ENCODE results near the gene TSPO2. TPM values are rescaled to one million over a fixed set of nuclear protein-coding genes. Genes with fewer than 3 reads are reported as not detected.

Gene TSPO2
- total and polyA plus RNA-seq, 2 of the 13 experiments (the other 11 are each of a cell fraction or from before 2014, with no cell fraction given) = 0.55 TPM; not detected in 1

DNA sequence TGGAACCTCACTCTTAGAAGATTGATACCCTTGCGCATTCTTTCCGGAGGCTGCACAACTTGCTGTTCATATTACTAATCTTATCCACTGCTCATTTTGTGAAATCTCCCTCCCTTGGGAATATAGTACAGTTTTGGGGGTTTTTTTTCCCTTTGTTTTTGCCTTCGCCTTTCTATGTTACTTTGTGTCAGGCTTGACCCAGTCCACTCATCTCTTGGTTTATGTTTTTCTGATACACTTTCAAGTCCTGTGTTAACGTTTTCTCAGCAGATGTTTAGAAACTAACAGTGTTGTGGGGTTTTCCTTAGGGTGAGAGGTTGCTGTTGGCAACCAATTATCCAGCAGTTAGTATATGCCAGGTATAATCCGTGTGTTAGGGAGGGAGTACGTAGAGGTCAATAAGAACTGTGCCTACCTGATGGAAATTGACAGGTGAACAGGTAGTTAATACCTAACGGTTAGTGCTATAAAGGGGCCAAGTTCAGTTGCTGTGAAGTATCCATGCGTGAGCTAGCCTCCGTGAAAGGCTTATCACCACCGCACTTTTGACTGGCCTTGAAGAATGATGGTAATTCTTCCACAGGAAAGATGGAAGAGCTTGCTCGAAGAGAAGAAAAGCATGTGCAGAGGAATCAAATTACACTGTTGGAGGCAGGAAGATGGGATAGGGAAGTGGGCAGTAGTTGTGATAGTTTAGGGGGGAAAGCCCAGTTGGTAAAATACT, 31.9 kb downstream of the TSPO2 start:
- FAIRE-seq = no peak
- Histone ChIP-seq H3K9ac (ENCODE audit: insufficient read depth, low read depth, low read length) (peak overlapping the region; percentile 99), H3K27ac (ENCODE audit: extremely low read length, insufficient read depth, low read length) (peak overlapping the region; percentile 97), H3K9me3 (ENCODE audit: low read length) (no peaks in the 10 kb centered on the region), H3K4me2 (ENCODE audit: low read depth, low read length) (peak overlapping the region; percentile 93), H3K27me3 (ENCODE audit: control insufficient read depth in 1 of 2, insufficient read depth in 2 of 2, low read length in 2 of 2) (no peaks in the 10 kb centered on the region; a peak in 2 of 5 replicates), H3K4me3 (replicated peaks in 1 of 3; ENCODE audit: insufficient read depth in 1 of 3, low read depth in 2 of 3, low read length in 3 of 3) (peak overlapping the region; percentile 97 to 100 (median 98)), H4K20me1 (ENCODE audit: insufficient read depth, low read length) (peaks cover 17% of the 10 kb centered on the region), H2AFZ (ENCODE audit: low read length) (no peak overlapping the region), H3K79me2 (ENCODE audit: insufficient read depth, low read length) (peaks cover 63% of the 10 kb centered on the region), H3K36me3 (replicated peaks in 1 of 2; ENCODE audit: control insufficient read depth in 1 of 2, insufficient read depth in 2 of 2, low read length in 2 of 2) (peaks cover 4 to 10% of the 10 kb centered on the region in 2 experiments), H3K4me1 (ENCODE audit: insufficient read depth, low read length) (peaks cover 43% of the 10 kb centered on the region)
- intact Hi-C loops (cut with micrococcal nuclease; ENCODE audit: unreplicated experiment) = loop anchor here (2.0 kb wide), 2 partner anchors 115 to 175 kb away; no protein-coding TSS in a partner anchor
- WGBS (ENCODE audit: low lambda C conversion rate) = under 1% methylated on average over 11 of the region's 11 CpGs
- CTCF ChIA-PET (ENCODE audit: low intra/inter-chr PET ratio, low total read pairs) = no interaction called here
- no peak for DNase-seq (ENCODE audit: low spot score)
- POLR2A ChIA-PET = interaction anchor here (1.2 to 1.7 kb wide), 3 partner anchors 10 to 163 kb away, joined by 3 to 7 read pairs (median 7); no protein-coding TSS in a partner anchor
- in situ Hi-C loops (cut with HindIII; ENCODE audit: extremely low pct_ligation_motif_present, low pct_unique_long_range_greater_than_20kb) = loop anchor here (5.0 kb wide), 1 partner anchor 77 kb away; no protein-coding TSS in a partner anchor
- BruUV-seq (replicated peaks) = TSS peak; percentile 64
- ATAC-seq = no peak
- TF ChIP-seq NR2C2 (CRISPR knock-in tag; IDR thresholded peaks at IDR 0.05; ENCODE audit: borderline replicate concordance) = no peak
- 0 out of 2 replicates have a peak, but pooled peaks have one; percentile 29 for TF ChIP-seq ELF1 (CRISPR knock-in tag; IDR thresholded peaks at IDR 0.05)
- TF ChIP-seq ASH2L (IDR thresholded peaks at IDR 0.05; ENCODE audit: insufficient read length, low read depth, low read length) = peak; percentile 28
- 0 out of 2 replicates have a peak, but pooled peaks have one; percentile 18 for TF ChIP-seq ETV5 (CRISPR knock-in tag; IDR thresholded peaks at IDR 0.05; ENCODE audit: borderline replicate concordance)
- 0 out of 2 replicates have a peak, but pooled peaks have one; percentile 9 for TF ChIP-seq ARNTL (CRISPR knock-in tag; IDR thresholded peaks at IDR 0.05)
- 0 out of 4 replicates have a peak, but pooled peaks of 1 of the 2 experiments have one; percentile 0 for TF ChIP-seq KLF16 (CRISPR knock-in tag; IDR thresholded peaks at IDR 0.05)
- TF ChIP-seq, protein P1, sequence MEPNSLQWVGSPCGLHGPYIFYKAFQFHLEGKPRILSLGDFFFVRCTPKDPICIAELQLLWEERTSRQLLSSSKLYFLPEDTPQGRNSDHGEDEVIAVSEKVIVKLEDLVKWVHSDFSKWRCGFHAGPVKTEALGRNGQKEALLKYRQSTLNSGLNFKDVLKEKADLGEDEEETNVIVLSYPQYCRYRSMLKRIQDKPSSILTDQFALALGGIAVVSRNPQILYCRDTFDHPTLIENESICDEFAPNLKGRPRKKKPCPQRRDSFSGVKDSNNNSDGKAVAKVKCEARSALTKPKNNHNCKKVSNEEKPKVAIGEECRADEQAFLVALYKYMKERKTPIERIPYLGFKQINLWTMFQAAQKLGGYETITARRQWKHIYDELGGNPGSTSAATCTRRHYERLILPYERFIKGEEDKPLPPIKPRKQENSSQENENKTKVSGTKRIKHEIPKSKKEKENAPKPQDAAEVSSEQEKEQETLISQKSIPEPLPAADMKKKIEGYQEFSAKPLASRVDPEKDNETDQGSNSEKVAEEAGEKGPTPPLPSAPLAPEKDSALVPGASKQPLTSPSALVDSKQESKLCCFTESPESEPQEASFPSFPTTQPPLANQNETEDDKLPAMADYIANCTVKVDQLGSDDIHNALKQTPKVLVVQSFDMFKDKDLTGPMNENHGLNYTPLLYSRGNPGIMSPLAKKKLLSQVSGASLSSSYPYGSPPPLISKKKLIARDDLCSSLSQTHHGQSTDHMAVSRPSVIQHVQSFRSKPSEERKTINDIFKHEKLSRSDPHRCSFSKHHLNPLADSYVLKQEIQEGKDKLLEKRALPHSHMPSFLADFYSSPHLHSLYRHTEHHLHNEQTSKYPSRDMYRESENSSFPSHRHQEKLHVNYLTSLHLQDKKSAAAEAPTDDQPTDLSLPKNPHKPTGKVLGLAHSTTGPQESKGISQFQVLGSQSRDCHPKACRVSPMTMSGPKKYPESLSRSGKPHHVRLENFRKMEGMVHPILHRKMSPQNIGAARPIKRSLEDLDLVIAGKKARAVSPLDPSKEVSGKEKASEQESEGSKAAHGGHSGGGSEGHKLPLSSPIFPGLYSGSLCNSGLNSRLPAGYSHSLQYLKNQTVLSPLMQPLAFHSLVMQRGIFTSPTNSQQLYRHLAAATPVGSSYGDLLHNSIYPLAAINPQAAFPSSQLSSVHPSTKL (CRISPR knock-in tag; IDR thresholded peaks at IDR 0.05) = 0 out of 2 replicates have a peak, but pooled peaks have one; percentile 18
- TF ChIP-seq, protein P2, sequence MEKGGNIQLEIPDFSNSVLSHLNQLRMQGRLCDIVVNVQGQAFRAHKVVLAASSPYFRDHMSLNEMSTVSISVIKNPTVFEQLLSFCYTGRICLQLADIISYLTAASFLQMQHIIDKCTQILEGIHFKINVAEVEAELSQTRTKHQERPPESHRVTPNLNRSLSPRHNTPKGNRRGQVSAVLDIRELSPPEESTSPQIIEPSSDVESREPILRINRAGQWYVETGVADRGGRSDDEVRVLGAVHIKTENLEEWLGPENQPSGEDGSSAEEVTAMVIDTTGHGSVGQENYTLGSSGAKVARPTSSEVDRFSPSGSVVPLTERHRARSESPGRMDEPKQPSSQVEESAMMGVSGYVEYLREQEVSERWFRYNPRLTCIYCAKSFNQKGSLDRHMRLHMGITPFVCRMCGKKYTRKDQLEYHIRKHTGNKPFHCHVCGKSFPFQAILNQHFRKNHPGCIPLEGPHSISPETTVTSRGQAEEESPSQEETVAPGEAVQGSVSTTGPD (CRISPR knock-in tag; IDR thresholded peaks at IDR 0.05) = 0 out of 2 replicates have a peak, but pooled peaks have one; percentile 7
- TF ChIP-seq ZNF274 (CRISPR knock-in tag; IDR thresholded peaks at IDR 0.05) = peak; percentile 4; the same call in 1 of the 2 replicates
- peak; percentile 5; the same call in 1 of the 2 replicates for TF ChIP-seq HNF4A (CRISPR knock-in tag; IDR thresholded peaks at IDR 0.05)
- TF ChIP-seq ZNF317 (CRISPR knock-in tag; IDR thresholded peaks at IDR 0.05) = no peak
- TF ChIP-seq SOX6 (IDR thresholded peaks at IDR 0.05) = no peak
- TF ChIP-seq SOX6 (CRISPR knock-in tag; IDR thresholded peaks at IDR 0.05) = 0 out of 2 replicates have a peak, but pooled peaks have one; percentile 25
- TF ChIP-seq, protein P3, sequence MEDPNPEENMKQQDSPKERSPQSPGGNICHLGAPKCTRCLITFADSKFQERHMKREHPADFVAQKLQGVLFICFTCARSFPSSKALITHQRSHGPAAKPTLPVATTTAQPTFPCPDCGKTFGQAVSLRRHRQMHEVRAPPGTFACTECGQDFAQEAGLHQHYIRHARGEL (CRISPR knock-in tag; IDR thresholded peaks at IDR 0.05) = no peak
- TF ChIP-seq, protein P4, sequence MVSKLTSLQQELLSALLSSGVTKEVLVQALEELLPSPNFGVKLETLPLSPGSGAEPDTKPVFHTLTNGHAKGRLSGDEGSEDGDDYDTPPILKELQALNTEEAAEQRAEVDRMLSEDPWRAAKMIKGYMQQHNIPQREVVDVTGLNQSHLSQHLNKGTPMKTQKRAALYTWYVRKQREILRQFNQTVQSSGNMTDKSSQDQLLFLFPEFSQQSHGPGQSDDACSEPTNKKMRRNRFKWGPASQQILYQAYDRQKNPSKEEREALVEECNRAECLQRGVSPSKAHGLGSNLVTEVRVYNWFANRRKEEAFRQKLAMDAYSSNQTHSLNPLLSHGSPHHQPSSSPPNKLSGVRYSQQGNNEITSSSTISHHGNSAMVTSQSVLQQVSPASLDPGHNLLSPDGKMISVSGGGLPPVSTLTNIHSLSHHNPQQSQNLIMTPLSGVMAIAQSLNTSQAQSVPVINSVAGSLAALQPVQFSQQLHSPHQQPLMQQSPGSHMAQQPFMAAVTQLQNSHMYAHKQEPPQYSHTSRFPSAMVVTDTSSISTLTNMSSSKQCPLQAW (CRISPR knock-in tag; IDR thresholded peaks at IDR 0.05) = 0 out of 2 replicates have a peak, but pooled peaks have one; percentile 14
- TF ChIP-seq ZNF772 (CRISPR knock-in tag; IDR thresholded peaks at IDR 0.05) = peak; percentile 43; the same call in 1 of the 2 replicates

Data from HepG2 (cell line).